HG02840 (cell line): Measurements from ENCODE around the gene TOR1A.
"Not testable (repeated sequence)": the region's sequence is repeated elsewhere in the genome, so short reads cannot be mapped to it uniquely, and the experiment has no call there.

Experiments used
- ATAC-seq: cut with Tn5 transposase; IDR thresholded peaks from one replicate; pipeline ENCODE4 v1.9.1; 2021; ENCODE audit warnings: mild to moderate bottlenecking, moderate library complexity, moderate number of reproducible peaks; ENCODE audit not compliant: unreplicated experiment, low FRiP score

TOR1A gene

DNA sequence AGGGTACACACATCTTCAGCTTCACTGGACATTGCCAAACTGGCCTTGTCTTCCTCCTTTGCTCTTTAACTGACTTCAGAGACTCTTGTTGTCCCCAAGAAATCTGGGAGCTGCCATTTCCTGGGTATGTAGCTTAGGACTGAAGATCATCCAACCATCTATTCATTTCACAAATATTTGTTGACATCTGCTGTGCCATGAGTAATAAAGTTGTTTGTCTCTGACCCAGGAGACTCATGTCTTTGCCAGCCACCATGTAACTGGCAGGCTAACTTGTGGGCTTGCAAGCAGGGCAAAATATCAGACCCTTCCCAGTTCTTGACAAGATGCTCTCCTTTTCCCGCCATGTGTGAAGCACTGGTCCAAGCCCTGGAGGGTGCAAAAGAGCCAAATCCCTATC lies 38.1 kb downstream of the TOR1A start:
- no peak for ATAC-seq

DNA sequence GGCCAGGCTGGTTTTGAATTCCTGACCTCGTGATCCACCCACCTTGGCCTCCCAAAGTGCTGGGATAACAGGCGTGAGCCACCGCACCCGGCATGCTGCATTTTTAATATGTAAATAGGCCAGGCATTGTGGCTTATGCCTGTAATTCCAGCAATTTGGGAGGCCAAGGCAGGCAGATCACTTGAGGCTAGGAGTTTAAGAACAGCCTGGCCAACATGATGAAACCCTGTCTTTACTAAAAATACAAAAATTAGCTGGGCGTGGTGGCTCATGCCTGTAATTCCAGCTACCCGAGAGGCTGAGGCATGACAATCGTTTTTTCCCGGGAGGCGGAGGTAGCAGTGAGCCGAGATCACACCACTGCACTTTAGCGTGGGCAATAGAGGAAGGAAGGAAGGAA lies 39.0 kb downstream of the TOR1A start:
- not testable (repeated sequence) for ATAC-seq

DNA sequence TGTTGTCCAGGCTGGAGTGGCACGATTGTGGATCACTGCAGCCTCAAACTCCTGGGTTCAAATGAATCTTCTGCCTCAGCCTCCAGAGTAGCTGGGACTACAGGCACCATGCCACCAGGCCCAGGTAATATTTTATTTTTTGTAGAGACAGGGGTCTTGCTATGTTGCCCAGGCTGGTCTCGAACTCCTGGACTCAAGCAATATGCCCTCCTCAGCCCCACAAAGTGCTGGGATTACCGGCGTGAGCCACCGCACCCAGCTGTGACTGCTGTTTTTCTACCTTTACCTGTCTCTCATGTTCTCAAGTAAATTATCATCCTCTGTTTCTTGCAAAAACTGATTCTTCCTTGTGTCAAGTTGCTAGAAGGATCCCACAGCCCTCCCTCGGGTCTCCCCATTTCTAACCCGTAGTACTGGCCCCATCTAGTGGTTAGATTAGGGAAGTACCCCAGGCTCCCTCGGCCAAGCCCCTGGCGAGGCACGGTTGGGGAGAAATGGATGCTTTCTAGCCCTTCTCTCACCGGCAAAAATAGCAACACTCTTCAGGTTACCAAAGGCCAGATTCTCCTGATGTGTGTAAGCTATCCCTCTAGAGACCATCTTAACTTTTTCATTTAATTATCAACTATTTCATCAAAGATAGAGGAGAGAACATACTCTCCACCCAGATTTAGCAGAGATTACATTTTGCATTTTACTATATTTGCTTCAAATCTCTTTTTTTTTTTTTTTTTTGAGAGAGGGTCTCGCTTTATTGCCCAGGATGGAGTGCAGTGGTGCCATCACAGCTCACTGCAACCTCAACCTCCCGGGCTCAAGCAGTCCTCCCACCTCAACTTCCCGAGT lies 40.2 kb downstream of the TOR1A start:
- ATAC-seq, result no peak

DNA sequence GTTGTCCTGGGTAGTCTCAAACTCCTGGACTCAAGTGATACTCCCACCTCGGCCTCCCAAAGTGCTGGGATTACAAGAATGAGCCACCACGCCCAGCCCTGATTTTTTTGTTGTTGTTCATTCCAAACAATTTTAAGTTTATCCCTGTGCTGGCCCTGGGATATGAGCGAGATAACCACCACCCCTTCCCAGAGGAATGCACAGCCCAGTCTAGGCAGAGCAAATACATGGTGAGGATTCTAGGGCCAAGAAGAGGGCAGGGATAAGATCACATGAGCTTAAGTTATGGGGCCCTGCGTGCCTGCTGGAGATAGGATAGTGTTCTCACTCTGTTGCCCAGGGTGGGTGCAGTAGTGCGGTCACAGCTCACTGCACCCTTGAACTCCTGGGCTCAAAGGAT lies 42.0 kb downstream of the TOR1A start:
- no peak for ATAC-seq

DNA sequence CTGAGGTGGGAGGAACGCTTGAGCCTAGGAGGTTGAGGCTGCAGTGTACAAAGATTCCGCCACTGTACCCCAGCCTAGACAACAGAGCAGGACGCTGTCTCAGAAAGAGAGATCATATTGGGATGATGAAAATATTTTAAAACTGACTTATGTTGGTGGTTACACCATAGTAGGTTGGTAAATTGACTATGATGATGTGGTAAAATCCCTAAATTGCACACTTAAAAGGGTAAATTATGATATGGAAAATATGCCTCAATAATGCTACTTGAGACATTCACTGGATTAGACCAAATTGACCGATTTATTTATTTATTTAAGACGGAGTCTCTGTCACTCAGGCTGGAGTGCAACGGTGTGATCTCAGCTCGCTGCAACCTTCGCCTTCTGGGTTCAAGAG lies 42.8 kb downstream of the TOR1A start:
- no peak for ATAC-seq

DNA sequence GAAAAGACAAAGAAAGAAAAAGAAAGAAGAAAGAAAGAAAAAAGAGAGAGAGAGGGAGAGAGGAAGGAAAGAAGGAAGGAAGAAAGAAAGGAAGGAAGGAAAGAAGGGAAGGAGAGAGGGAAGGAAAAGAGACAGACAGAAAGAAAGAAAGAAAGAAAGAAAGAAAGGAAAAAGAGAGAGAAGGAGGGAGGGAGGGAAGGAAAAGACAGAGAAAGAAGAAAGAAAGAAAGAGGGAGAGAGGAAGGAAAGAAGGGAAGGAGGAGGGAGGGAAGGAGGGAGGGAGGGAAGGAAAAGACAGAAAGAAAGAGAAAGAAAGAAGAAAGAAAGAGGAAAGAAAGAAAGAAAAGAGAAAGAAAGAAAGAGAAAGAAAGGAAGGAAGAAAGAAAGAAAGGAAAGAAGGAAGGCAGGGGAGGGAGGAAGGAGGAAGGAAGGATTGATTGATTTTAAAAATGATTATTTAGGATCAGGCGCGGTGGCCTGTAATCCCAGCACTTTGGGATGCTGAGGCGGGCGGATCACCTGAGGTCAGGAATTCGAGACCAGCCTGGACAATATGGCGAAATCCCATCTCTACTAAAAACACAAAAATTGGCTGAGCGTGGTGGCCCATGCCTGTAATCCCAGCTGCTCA lies 44.3 kb downstream of the TOR1A start:
- ATAC-seq, result no peak

DNA sequence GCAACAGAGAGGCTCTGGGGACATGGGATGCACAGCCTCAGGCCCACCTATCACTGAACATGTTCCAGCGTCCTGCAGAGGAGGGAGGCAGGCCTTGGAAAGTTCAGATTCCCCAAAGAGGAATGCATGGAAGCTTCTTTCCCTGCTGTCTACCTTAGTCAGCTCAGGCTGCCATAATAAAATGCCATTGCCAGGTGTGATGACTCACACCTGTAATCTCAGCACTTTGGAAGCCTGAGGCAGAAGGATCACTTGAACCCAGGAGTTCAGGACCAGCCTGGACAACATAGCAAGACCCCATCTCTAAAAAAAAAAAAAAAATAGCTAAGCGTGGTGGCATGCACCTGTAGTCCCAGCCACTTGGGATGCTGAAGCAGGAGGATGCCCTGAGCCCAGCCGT lies 45.5 kb downstream of the TOR1A start:
- ATAC-seq, result no peak

DNA sequence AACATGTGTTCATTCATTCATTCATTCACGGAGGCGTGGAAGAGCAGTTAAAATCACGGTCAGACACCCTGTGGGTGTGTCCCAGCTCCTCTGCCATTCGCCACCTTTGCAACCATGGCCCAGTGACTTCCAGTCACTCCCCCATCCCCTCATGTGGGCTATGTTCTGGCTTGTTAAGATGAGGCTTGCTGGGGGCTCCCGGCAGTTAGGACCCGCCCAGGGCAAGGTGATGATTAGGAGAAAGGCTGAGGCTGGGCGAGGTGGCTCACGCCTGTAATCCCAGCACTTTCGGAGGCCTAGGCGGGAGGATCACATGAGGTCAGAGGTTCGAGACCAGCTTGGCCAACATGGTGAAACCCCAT lies 46.2 kb downstream of the TOR1A start:
- no peak for ATAC-seq

DNA sequence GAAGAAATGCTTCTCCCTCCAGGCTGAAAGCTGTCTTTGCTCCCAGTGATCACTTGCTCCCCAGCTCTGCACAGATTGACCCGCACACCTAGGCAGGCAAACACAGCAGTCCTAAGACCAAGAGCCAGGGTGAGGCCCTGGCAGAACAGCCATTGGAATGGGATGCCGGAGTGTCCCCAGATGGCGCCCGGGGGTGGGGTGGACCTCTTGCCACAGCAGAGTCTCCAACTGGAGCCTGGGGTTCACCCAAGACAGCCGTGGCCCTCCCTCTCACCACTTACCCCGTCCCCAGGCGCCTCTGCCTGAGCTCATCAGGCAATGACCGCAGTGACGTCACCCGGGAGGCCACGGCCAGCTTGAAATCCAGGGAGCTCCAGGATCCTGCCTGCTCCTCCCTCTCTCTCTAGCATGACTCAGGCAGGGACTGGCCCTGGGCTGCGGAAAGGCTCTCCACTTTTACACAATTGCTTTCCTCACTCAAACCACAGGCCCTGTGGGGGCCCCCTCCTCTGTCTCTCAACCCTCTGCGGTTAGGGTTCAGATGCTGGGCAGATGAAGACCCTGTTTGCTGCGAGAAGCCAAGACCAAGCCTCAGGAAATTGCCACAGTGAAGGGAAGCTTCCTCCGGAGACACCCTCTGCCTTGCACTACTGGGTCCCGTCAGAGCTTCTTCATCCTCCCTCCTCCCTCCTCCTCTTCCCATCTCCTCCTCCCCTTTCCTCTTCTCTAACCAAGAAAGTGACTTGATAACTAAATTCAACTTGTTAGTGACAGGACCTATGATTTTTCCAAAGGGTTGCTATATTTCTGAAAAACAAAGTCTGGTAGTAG lies 46.8 kb downstream of the TOR1A start:
- ATAC-seq, result no peak

DNA sequence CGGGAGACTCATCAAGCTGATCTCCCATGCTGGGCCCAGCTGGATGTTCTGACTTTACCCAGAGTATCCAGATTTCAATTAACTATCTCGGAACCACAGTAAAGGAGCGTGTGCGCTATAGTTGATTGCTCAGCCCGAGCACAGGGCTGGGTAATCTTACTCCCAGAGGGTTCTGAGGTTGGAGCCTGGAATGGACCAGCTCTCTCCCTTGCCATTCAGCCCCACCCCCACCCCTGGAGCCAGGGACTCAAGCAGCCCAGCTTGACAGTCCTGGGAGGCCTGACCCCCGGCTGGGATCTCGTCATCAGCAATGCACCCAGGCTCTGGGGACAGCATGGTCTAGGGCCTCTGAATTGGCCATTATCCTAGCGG lies 47.4 kb downstream of the TOR1A start:
- ATAC-seq, result no peak

DNA sequence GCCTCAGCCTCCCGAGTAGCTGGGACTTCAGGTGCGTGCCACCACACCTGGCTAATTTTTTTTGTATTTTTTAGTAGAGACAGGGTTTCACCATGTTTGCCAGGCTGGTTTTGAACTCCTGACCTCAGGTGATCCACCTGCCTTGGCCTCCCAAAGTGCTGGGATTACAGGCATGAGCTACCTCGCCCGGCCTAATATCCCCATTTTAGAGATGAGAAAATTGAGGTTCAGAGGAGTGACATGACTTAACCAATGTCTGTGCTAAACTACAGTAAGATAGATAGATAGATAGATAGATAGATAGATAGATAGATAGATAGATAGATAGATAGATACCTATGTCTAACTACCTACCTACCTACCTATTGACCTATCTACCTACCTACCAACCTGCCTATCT lies 47.8 kb downstream of the TOR1A start:
- not testable (repeated sequence) for ATAC-seq

DNA sequence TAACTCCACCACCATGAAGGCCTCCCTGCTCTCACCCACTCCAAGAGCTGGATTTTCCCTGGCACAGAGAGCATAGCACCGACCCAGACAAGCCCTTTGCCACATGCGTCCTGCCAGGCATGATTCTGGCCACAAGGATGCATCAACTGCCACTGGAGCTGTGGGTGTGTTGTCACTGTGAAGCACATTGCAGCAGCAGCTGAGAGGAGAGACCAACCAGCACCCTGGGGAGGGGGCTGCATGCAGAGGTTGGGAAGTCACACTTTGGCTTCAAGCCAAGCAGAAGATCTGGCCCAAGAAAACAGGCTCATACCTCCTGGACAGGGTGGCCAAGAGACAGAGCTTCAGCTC lies 48.5 kb downstream of the TOR1A start:
- no peak for ATAC-seq

DNA sequence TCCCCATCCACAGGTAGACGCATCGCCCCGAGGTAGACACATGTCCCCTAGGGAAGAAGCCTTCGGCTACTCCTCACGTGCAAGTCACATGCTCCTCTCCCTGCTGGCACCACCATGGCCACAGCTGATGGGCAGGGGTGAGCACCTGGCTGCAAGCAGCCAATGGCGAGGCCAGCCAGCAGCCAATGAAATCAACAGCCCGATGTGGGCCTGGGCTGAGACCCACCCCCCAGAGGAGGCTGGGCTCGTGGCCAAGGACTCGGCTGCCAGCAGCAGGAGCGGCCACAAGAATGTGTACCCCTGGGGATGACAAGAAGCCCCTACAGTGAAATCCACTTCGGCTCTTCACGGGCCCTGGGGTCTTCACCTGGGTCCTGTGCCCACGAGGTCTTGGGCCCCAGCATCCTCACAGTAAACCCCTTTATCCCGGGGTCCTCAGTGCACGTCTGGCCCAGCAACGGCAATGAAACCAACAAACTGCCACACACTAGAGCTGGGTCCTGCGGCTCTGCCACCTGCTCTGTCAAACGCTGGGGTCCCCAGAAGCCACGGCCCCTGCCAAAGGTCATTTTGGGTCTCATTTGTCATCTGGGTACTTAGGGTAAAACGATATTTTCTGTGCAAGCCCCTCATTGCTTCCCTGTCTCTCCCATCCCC lies 49.0 kb downstream of the TOR1A start:
- ATAC-seq, result no peak

DNA sequence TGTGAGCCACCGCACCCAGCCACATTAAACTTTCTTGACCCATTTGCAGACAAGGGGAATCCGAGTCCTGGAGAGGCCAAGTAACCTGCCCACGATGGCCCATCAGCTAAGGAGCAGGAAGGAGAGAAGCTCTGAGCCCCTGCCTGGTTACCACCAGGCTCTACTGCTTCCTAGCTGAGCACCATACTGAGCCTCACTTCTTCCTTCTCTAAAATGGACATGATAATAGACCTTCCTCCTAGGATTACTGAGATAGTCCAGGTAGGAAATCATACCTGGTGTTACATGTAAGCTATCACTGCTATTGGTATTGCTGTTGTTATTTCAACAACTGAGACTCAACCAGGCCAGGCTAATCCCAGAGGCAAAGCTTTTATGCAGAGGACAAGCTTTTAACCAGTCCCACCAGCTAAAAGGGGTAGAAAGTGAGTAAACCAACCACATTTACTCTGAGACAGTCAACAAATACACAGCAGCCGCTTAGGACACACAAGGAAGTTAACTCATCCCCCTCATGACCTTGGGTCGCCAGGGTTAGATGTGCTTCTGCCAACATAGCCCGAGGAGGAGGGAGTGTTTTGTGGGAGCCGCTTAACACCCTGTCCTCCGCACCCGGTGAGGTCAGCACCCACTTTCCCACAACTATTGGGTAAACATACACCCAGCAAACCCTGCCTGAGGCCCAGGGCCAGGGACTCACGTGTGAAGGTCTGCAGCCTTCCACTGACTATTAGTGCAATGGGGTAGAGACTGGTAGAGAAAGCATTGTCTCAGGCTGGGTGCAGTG lies 50.5 kb downstream of the TOR1A start:
- ATAC-seq, result no peak

DNA sequence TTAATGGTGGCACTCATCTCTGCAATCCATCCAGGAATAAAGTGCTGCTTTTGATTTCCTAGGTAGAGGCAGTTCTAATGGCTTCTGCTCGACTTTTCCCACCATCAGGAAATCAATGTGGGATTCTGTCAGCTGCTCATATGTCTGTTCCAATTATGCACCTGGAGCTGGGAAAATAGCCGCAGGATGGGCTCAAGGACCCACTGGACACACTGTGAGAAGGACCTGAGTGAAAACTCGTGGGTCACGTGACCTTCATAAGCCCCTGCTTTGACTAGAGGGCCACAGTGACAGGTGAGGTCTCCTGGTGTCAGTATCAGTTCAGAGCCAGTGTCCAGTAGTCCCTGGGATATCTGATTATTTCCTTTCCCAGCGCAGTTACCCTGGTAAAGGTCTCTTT lies 53.2 kb downstream of the TOR1A start:
- no peak for ATAC-seq

DNA sequence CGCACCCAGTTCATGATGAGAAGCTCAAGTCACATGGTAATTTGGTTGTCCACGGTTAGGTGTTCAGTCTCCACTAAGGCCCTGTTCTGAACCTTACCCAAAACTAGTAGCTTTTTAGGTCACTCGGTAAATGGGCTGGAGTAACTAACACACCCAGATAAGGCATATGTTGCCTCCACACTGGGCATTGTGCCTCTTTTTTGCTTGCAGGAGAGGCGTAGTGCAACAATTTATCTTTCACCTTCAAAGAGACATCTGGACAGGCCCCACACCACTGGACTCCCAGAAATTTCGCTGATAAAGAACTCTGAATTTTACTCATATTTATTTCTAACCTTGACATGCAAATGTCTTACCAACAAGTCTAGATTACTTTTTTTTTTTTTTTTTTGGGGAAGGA lies 54.3 kb downstream of the TOR1A start:
- no peak for ATAC-seq

DNA sequence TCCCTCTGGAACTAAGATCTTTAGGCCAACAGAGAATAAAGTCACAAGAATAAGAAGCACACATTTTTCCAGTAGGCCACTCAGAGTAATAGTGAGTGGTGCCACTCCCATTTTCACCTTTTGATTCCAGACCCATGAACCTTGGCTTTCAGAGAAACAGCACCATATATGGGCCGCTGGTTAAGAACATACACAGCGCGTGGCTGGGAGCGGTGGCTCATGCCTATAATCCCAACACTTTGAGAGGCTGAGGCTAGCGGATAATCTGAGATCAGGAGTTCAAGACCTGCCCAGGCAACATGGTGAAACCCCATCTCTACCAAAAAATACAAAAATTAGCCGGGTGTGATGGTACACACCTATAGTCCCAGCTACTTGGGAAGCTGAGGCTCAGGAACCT lies 55.5 kb downstream of the TOR1A start:
- ATAC-seq, result no peak

DNA sequence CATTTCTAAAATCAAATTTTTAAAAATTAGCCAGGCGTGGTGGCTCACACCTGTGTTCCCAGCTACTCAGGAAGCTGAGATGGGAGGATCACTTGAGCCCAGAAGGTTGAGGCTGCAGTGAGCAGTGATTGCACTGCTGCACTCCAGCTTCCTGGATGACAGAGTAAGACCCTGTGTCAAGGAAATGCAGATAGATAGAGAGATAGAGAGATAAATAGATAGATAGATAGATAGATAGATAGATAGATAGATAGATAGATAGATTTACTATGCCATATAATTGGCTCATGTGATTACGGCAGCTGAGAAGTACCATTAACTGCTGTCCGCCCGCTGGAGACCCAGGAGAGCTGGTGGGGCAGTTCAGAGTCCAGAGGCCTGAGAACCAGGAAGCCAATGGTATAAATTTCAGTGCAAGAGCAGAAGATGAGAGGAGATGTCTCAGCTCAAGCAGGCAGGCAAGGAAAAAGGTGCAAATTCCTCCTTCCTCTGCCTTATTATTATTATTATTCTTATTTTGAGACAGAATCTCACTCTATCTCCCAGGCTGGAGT lies 58.1 kb downstream of the TOR1A start:
- no peak for ATAC-seq

DNA sequence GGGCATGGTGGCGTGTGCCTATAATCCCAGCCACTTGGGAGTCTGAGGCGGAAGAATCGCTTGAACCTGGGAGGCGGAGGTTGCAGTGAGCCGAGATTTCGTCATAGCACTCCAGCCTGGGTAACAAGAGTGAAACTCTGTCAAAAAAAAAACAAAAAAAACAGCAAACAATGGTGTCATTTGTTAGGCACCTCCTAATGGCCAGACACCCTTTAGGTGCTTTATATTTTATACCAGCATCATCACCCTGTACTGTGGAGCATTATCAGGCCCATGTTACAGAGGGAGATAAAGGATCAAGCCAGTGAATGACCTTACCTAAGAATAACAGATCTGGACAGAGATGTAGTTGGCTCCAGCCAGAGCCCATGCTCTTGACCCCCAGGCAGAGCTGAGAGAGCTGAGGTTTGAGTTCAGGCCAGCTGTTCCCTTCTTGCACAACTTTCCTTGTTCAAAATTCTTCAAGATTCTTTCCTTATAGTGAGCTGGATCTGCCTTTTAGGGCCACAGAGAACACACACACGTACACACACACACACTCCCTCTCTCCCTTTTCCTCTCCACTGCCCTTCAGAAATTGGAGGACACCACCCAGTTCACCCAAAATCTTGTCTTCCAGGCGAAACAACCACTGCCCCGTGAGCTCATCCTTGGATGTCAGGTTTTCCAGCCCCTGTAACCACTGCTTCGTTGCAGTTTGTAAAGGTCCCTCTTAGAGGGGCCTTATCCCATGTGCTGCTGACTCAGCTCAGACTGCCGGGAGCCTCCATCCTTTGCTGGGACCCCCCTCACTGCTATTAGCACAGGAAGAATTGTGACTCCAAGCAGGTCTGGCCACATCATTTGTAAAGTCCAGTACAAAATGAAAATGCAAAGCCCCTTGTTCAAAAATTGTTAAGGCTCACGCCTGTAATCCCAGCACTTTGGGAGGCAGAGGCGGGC lies 60.7 kb downstream of the TOR1A start:
- no peak for ATAC-seq
